Stimulated activated CD4-positive, alpha-beta T cell treated with anti-CD3 and anti-CD28 coated beads, Interleukin-1b, Interleukin-23, amount 100 ng/mL, for 24 hours (primary cell): ENCODE data around the gene CRIM1.
"Not testable (repeated sequence)": the region's sequence is repeated elsewhere in the genome, so short reads cannot be mapped to it uniquely, and the experiment has no call there.

ENCODE experiments used
- DNase-seq, 4 experiments: peaks; one replicate each; pipeline ENCODE4 v3.0.0-alpha.2; 2020; ENCODE audit warnings: low read depth in 4 of 4, low spot score in 1 of 4

The CRIM1 gene, protein sequence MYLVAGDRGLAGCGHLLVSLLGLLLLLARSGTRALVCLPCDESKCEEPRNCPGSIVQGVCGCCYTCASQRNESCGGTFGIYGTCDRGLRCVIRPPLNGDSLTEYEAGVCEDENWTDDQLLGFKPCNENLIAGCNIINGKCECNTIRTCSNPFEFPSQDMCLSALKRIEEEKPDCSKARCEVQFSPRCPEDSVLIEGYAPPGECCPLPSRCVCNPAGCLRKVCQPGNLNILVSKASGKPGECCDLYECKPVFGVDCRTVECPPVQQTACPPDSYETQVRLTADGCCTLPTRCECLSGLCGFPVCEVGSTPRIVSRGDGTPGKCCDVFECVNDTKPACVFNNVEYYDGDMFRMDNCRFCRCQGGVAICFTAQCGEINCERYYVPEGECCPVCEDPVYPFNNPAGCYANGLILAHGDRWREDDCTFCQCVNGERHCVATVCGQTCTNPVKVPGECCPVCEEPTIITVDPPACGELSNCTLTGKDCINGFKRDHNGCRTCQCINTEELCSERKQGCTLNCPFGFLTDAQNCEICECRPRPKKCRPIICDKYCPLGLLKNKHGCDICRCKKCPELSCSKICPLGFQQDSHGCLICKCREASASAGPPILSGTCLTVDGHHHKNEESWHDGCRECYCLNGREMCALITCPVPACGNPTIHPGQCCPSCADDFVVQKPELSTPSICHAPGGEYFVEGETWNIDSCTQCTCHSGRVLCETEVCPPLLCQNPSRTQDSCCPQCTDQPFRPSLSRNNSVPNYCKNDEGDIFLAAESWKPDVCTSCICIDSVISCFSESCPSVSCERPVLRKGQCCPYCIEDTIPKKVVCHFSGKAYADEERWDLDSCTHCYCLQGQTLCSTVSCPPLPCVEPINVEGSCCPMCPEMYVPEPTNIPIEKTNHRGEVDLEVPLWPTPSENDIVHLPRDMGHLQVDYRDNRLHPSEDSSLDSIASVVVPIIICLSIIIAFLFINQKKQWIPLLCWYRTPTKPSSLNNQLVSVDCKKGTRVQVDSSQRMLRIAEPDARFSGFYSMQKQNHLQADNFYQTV

DNA sequence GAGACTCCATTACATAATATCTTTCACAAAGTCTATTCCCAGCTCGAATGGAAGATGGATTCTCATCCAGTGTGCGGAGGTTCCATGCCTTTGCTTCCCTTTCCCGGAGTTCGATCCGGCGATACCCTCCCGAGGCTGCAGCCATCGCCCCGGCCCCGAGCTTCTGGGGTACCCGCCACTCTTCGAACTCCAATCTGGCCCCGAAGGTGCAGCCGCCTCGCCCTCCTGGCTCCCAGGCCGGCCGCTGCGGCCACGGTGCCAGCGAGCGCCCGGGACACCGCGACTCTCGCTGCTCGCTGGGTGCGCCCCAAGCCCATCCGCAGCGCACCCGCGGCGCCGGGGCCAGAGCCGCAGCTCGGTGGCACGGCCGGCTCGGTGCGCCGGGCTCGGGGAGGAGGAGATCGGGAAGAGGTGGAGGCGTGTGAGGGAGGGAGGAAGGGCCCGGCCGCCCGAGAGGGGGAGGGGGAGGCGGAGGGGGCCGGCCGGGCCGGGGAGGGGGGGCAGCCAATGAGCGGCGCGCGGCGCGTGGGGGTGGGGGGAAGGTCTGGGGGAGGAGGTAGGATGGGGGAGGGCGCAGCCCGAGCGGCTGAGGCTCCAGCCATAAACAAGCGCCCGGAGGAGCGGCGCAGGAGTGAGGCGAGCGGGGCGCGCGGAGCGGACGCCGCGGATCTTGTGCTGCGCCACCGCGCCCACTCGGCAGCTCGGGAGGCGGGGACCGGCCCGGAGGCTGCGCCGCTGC lies at the start of gene CRIM1:
Gene CRIM1, plus strand, starts transcription at position 628 of the 739 bp plus-strand sequence. CDS start 515 bp downstream, outside the sequence.
- DNase-seq: peak in 3 of 4 experiments; percentile 30 to 48 (median 38)

- DNase-seq: no peak
Observed at GRCh38 chr2:36307441-36307840, 48.1 kb upstream of the CRIM1 start.

DNA sequence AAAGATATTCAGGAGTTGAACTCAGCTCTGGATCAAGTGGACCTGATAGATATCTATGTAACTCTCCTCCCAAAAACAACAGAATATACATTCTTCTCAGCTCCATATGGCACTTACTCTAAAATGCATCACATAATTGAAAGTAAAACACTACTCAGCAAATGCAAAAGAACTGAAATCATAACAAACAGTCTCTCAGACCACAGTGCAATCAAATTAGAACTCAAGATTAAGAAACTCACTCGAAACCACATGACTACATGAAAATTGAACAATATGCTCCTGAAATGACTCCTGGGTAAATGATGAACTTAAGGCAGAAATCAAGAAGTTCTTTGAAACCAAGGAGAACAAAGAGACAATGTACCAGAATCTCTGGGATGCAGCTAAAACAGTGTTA lies 45.1 kb upstream of the CRIM1 start:
- not testable (repeated sequence) for DNase-seq

- DNase-seq: no peak
Observed at GRCh38 chr2:36318547-36318946, 37.0 kb upstream of the CRIM1 start.

DNA sequence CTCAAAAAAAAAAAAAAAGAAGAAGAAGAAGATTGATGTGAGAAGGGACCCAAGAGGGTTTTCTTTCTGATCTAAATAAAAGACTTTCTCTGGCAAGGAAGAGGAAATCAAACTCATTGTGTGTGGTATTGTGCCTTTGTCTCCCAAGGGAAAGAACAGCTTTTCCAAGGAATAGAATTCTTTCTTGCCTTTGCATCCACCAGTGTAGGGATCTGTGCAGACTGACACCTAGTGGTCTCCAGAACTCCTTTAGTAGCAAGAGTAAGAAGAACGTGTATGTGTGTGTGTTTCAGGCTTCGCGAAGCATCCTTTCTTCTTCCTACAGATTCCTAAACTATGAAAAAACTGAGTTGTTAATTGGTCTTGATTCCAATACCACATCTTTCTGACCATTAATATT lies 33.5 kb upstream of the CRIM1 start:
- DNase-seq: no peak

- no peak for DNase-seq
Observed at GRCh38 chr2:36326286-36326685, 29.3 kb upstream of the CRIM1 start.

- DNase-seq: no peak
Observed at GRCh38 chr2:36329251-36329650, 26.3 kb upstream of the CRIM1 start.

- DNase-seq: no peak
Observed at GRCh38 chr2:36329746-36330472, 25.7 kb upstream of the CRIM1 start.

- DNase-seq: no peak
Observed at GRCh38 chr2:36330473-36331395, 24.8 kb upstream of the CRIM1 start.

DNA sequence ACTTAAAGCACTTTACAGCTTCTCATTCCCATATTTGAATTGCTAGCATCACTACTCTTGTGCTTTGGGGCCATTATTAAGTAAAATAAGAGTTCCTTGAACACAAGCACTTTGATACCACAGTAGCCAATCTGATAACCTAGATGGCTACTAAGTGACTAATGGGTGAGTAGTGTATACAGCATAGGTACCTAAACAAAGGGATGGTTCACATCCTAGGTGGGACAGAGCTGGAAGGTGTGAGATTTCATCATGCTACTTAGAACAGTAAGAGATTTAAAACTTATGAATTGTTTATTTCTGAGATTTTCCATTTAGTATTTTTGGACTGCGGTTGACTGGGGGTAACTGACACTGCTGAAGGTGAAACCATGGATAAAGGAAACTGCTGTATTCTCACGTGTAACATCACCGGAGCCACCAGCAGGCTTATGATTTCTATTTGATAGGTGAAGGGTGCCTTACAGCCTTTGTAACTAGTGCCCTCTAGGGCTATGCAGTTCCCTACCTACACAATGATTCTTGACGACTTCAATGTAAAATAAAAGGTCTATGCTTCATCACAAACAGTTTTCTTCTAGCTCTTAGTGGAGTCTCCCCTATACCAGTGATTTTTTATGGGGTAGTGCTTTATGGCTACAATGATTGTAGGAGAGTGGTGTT lies 22.1 kb upstream of the CRIM1 start:
- no peak for DNase-seq

DNA sequence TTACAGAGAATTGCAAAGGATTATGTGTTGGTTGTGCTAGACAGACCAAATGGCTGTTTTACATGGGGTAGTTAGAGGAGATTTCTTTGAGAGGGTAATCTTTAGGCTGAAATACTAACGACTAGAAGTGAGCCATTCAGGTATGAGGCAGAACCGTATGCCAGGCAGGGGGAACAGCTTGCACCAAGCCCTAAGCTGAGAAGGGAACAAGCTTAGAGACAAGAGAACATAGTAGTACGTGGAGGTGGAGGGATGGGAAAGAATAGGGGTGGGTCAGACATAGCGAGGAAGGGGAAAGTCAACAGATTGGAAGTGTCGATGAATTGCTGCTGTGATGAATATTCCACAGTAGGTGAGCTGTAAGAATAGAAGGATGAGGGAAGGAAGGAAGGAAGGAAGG lies 20.0 kb upstream of the CRIM1 start:
- no peak for DNase-seq

- DNase-seq: no peak
Observed at GRCh38 chr2:36336321-36336720, 19.3 kb upstream of the CRIM1 start.

DNA sequence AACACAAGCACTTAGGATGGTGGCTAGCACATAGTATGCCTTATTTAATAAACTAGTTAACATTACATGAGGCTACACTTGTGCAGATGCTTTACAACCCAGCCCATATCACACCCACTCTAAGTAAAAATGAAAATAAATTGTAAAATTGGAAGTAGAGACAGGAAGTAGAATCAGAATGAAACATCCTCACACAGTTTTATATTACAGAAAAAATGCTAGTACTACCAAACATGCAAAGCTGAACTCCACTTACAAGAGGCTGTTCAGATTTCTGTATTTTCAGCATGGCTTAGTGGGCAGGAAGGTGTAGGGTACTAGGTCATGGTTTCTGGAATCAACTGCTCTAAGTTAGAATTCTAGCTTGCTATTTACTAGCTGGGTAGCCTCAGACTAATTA lies 18.2 kb upstream of the CRIM1 start:
- DNase-seq: no peak

- DNase-seq: no peak
Observed at GRCh38 chr2:36338124-36338826, 17.3 kb upstream of the CRIM1 start.

DNA sequence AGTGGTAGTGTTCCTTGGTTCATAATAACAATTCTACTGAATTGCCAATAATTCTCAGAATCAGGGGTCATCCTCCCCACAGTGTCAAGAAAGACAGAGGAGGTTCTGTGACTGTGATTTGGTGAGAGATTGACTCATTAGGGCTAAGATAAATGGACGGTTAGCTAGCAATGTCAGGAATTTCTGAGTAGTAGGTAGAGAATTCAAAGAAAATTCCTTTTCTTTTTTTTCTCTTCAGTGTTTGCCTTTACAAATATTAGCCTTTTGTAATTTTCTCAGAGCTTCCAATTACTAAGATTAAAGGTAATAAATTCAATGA lies 16.8 kb upstream of the CRIM1 start:
- DNase-seq: no peak

DNA sequence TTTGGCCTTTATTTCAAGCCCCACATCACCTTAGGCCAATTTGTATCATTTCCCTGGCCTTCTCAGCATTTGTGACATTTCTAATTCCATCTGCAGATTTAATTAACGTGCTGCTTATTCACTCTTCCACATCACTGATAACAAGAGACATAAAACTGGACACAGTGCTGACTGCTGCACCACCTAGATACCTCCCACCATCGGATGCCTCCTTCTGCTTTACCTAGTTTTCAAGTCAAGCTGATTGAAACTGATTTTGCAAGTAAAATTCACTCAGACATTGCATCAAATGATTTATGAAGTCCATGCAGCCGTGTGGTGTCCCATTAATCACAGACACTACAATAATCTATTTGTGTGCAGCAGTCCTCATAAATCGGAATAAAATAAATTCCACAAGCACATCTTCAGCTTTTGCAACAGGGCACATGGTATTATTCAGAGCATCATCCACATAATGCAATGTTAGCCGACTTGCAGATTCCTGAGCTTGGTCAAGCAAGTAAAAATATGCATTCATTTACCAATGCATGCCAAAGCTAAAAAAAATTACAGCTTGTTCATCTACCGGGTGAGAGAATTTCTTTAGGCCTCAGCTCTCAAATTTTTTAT lies 15.9 kb upstream of the CRIM1 start:
- no peak for DNase-seq

DNA sequence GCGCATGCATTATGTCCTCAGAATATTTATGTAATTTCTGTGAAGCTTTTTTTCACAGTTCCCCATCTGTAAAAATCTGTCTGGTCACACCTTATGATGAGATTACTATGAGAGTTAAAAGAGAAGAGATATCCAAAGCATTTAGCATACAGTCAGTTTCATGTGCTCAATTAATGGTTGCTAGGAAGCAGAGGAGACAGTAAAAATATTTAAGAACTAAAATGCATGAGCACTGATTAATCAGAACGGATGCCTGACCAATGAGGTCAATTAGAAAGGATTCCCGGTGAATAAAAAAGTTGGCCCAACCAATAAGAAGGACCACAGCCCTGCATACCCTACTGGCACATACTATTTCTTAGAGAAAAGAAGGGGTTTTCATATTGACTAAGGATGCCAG lies 12.0 kb upstream of the CRIM1 start:
- DNase-seq: no peak

DNA sequence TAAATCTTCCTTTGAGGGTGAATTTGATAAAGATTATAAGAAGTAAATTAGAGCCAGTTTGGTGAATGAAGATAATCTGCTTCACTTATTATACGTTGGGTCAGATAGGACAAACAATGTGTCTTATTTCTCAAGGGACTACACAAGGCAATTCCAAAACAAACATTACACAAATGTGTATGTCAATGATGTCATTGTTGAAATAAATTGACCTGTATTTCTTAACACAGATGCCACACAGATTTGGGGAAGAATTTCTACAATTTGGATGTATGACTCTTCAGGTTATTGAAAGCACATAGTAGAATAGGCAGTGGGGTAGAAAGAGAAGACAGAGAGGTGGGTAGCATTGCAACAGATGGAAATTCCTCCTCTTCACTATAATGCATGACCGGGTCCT lies 6.9 kb upstream of the CRIM1 start:
- DNase-seq: no peak
